Testis (tissue), 2 donors: ENCODE results near the gene C1orf21.

Source experiments
- CTCF ChIP-seq, 3 experiments: fragments of 450-650 bp in 2 of 3; fragments of 200-600 bp in 1 of 3; sonication (generic) in 1 of 3; IDR thresholded peaks; one replicate each; pipeline ENCODE4 v1.5.1; 2016 to 2019; ENCODE audit warnings: antibody characterized with exemption in 3 of 3, mild to moderate bottlenecking in 2 of 3, moderate library complexity in 1 of 3
- POLR2A ChIP-seq: fragments of 450-650 bp; IDR thresholded peaks from one replicate; pipeline ENCODE4 v1.6.1; 2017; ENCODE audit warnings: antibody characterized with exemption, mild to moderate bottlenecking, moderate library complexity

- TF ChIP-seq POLR2A = no peak
- TF ChIP-seq CTCF (IDR thresholded peaks at IDR 0.05) = no peak
Observed at GRCh38 chr1:184518736-184519357, 132.0 kb downstream of the C1orf21 start.
